ENCODE data around the gene ACOXL.

DNA sequence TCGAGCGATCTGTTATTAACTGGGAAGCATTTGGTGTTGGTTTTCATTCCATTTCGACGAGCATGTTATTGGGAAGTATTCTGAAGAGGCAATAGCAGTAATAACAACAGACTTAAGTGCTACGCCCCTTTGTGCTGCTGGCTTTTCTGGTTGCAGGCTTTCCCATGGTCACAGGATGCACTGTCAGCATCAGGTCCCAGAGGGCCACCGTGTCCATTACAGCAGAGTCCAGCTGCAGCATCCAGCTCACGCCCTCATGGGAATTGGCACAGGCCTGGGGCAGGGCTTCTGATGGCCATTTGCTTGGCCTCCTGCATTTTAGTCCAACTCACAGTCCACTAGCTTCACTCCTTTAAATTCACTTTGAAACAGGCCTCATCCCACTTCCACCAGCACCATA lies 432.7 kb downstream of the ACOXL start:
- TF ChIP-seq, protein P1, sequence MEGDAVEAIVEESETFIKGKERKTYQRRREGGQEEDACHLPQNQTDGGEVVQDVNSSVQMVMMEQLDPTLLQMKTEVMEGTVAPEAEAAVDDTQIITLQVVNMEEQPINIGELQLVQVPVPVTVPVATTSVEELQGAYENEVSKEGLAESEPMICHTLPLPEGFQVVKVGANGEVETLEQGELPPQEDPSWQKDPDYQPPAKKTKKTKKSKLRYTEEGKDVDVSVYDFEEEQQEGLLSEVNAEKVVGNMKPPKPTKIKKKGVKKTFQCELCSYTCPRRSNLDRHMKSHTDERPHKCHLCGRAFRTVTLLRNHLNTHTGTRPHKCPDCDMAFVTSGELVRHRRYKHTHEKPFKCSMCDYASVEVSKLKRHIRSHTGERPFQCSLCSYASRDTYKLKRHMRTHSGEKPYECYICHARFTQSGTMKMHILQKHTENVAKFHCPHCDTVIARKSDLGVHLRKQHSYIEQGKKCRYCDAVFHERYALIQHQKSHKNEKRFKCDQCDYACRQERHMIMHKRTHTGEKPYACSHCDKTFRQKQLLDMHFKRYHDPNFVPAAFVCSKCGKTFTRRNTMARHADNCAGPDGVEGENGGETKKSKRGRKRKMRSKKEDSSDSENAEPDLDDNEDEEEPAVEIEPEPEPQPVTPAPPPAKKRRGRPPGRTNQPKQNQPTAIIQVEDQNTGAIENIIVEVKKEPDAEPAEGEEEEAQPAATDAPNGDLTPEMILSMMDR (IDR thresholded peaks at IDR 0.05; ENCODE audit: low read depth, low read length, poor library complexity, severe bottlenecking), result no peak
- TF ChIP-seq EZH2phosphoT487 (IDR thresholded peaks at IDR 0.05; ENCODE audit: borderline replicate concordance, low read length), result no peak
